Dedifferentiated amniotic fluid mesenchymal stem cell (primary cell): Measurements from ENCODE around the gene ATMIN.
A peak's percentile ranks its signal among the peaks of the same experiment; 100 is the strongest.

ENCODE experiments used
- DNase-seq: peaks from one replicate; pipeline ENCODE4 v3.0.0-alpha.2; 2016; ENCODE audit errors: extremely low spot score

Gene ATMIN, protein sequence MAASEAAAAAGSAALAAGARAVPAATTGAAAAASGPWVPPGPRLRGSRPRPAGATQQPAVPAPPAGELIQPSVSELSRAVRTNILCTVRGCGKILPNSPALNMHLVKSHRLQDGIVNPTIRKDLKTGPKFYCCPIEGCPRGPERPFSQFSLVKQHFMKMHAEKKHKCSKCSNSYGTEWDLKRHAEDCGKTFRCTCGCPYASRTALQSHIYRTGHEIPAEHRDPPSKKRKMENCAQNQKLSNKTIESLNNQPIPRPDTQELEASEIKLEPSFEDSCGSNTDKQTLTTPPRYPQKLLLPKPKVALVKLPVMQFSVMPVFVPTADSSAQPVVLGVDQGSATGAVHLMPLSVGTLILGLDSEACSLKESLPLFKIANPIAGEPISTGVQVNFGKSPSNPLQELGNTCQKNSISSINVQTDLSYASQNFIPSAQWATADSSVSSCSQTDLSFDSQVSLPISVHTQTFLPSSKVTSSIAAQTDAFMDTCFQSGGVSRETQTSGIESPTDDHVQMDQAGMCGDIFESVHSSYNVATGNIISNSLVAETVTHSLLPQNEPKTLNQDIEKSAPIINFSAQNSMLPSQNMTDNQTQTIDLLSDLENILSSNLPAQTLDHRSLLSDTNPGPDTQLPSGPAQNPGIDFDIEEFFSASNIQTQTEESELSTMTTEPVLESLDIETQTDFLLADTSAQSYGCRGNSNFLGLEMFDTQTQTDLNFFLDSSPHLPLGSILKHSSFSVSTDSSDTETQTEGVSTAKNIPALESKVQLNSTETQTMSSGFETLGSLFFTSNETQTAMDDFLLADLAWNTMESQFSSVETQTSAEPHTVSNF

DNA sequence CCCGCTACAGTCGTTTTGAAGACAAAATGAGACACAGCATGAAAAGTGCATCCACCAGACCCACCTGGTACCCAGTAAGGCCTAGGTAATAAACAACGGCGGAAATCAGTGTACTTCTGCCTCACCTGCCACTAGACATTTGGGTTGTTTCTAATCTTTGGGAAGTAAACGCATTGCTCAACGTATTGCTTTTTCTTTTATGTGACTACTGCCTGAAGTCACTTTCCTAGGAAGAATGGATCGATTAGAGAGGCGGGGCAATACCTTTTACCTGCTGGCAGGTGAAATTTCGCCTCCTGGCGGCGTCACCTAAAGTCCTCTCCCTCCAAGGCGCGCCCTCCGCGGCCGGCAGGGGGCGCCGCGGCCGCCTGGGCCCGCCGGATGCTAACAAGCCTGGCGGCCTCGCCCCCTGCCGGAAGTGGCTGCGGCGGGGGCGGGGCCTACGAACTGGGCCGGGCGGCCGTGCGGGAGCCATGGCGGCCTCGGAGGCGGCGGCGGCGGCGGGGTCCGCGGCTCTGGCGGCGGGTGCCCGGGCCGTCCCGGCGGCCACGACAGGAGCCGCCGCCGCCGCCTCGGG is at the start of gene ATMIN:
Gene ATMIN (plus strand): TSS at position 445 of the 577 bp plus-strand sequence. CDS start 29 bp downstream, at position 474.
- peak; percentile 84 for DNase-seq

- DNase-seq: no peak
Observed at GRCh38 chr16:80986557-80986956, 49.1 kb upstream of the ATMIN start.

DNA sequence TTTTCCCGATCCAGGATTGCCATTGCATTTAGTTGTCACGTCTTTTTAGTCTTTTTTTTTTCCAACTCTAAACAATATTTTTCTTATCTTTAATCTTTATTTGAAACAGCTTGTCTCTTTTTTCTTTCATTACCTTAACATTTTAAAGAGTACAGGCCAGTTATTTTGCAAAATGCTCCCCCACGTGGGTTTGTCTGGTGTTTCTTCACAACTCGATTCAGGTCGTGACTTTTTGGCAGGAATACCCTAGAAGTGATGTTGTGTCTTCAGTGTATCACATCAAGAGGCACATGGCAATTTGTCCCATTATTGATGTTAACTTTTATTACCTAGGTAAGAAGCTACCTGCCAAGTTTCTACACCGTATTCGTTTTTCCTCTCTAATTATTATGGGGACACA is 46.9 kb upstream of the ATMIN start:
- DNase-seq: no peak

- no peak for DNase-seq
Observed at GRCh38 chr16:80989801-80990200, 45.8 kb upstream of the ATMIN start.

- DNase-seq: no peak
Observed at GRCh38 chr16:80990577-80990976, 45.1 kb upstream of the ATMIN start.

DNA sequence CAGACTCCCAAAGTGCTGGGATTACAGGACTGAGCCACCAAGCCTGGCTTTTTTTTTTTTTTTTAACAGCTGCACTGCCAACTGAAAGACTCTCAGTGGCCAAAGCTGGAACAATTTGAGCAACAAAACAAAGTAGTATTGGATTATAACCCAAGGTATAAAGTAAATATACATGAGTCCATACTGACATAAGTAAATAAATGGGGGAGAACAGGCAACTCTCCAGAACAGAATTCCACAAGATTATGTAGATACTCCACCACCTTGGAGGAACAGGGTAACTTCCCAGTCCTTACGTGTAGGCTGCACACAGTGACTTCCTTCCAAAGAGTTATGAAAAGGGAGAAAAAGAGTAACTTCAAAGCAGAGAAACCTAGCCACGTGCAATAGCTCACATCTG is 44.7 kb upstream of the ATMIN start:
- no peak for DNase-seq

DNA sequence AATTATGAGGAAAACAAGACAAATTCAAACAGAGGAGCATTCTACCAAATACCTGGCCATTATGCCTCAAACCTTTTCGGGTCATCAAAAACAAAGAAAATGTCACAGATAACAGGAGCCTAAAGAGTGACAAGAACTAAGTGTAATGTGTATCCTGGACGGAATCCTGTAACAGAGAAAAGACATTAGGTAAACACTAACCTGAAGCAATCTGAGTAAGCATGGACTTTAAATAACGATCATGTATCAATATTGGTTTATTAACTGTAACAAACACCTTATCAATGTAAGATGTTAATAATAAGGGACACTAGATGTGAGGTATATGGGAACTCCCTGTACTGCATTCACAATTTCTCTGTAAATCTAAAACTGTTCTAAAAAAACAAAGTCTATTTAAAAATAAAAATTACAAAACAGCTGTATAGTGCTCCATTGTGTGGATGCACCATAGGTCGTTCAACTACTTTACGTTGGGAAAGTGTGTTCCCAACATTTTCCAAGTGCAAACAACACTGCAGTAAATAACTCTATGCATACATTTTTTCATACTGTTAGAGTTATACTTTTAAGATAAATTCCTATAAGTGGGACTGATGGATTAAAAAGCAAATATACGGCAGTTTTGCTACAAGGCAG is 43.7 kb upstream of the ATMIN start:
- DNase-seq: no peak

GRCh38 chr16:80992676-80993293 is 42.9 kb upstream of the ATMIN start:
- DNase-seq: no peak

DNA sequence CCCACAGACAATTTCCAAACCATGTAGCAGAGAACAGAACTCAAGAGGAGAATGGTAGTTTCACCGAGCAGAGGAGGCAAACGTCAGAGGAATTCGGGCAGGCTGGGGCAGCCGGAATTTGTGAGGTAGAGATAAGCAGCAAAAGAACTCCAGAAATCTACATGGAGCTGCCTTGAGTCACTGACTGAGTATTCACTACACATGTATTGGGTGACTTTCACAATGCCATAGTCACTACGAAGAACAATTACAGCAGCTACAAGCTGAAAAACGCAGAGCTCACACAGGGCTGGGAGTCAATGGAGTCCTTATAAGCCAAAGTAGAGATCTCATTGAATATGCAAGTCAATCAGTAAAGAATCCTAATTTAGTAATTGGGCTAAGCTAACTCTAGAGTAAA is 42.3 kb upstream of the ATMIN start:
- peak; percentile 88 for DNase-seq

- no peak for DNase-seq
Observed at GRCh38 chr16:80993834-80994233, 41.8 kb upstream of the ATMIN start.

GRCh38 chr16:80994451-80994850 is 41.2 kb upstream of the ATMIN start:
- DNase-seq: no peak

DNA sequence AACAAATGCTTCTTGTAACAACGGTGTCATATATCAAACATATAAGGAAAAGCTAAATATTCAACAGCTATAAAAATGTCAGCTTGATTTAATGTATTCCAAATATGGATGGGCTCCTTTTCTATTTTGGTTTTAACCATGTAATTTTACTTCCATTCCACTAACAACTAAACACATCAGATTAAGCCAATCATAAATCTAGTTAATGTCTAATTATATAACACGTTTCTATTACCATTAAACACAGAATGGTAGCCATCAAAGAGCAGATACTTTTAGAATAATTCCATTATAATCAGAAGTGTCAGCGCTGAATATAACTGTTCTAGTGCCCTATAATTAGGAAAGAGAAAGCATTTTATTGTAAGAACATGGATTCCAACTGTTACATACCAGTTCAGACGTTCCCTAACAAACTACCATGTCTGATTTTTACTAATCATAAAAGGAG is 38.9 kb upstream of the ATMIN start:
- no peak for DNase-seq

DNA sequence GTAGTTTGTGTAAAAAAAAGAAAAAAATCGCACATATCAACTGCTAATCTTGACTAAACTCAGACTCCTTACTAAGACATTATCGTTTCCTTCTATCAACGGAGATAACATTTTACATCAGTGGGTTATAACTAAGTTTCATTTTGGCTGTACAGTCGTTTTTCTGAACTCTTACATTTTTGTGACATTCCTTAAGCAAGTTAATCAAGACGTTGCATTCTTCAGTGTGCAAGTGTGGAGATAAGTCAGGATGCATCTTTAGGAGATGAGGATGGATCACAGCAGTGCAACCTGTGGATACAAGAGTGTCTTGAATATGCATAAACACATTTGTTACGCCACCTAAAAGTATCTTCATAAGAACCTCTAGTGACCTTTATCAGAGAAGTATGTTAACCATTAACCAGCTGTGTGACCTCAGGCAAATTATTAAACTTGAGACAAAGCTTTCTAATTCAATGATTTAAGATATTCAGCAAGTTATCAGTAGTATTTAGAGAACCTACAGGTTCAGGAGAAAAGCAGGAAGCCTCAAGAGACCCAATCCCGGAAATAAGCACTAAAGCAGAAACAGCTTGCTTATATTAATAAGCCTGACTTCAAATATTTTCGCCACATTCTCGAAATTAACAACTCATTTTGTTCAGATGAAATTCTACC is 38.4 kb upstream of the ATMIN start:
- DNase-seq: no peak

DNA sequence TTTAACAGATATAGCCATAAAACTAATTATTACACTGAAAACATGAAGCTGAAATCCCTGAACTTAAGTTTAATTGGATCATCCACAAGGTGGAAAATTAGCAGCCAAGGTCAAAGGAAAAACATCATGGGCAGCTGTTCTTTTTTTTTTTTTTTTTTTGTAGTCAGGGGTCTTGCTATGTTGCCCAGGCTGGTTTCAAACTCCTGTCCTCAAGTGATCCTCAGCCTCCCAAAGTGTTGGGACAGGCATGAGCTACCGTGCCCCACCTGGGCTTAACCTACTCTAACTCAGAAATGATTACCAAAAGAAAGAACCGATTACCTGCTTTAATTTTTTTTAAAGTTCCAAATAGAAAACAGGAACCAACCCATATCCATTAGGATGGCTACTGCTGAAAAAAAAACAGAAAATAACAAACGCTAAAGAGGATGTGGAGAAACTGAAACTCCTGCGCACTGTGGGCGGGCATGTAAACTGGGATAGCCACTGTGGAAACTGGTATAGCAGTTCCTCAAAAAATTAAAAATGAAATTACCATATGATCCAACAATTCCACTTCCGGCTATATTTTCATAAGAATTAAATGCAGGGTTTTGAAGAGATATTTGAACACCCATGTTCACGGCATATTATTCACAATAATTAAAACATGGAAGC is 37.5 kb upstream of the ATMIN start:
- no peak for DNase-seq

GRCh38 chr16:81000873-81001272 is 34.8 kb upstream of the ATMIN start:
- no peak for DNase-seq

DNA sequence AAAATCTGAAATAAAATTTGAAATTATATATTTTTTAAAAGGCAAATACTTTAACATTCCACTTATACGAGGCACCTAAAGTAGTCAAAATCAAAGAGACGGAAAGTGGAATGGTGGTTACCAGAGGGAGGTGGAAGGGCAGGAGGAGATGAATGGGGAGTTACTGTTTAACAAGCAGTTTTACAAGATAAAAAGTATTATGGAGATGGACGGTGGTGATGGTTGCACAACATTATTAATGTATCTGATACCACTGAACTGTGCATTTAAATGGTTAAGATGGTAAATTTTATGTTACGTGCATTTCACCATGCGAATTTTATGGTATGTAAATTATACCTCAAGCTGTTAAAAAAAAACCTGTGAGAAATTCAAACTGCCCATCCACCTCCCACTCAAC is 34.3 kb upstream of the ATMIN start:
- DNase-seq: no peak

- DNase-seq: no peak
Observed at GRCh38 chr16:81003064-81003463, 32.6 kb upstream of the ATMIN start.

- no peak for DNase-seq
Observed at GRCh38 chr16:81003610-81004460, 31.8 kb upstream of the ATMIN start.

DNA sequence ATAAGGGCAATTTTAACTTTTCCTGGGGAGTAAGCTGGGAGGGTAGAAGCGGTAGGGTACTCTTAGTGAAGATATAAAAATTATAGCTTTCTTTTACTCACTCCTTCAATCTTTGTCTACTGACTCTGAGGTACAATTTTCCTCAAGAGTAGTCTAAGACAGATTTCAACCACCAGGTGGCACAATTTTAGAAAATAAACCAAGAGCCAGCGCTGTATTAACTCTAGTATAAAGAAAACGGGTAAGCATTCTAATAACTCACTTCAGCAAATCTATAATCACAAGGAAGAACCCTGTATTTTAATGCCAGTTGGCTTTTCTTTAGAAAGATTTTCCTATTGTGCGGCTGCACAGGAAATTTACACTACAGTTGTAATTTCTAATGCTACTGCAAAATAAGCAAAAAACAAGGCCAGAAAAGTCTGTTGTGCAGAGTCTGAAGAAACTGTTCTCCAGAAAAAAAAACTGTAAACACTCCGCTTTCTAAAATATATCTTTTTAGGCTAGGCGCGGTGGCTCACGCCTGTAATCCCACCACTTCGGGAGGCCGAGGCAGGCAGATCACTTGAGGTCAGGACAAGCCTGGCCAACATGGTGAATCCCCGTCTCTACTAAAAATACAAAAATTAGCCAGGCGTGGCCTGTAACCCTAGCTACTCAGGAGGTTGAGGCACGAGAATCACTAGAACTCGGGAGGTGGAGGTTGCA is 30.8 kb upstream of the ATMIN start:
- peak; percentile 79 for DNase-seq
